GM12875 (cell line): ENCODE measurements around the gene ILF3.

Source experiments
- H3K4me3 ChIP-seq: one replicate; pipeline ENCODE4 v1.5.1; 2011; ENCODE audit warnings: low read depth, low read length, control low read depth
- CTCF ChIP-seq: IDR thresholded peaks from 2 replicates; pipeline ENCODE4 v1.5.1; 2011; ENCODE audit warnings: low read depth, mild to moderate bottlenecking, control low read depth, inconsistent platforms, low read length, moderate library complexity, borderline replicate concordance; ENCODE audit not compliant: insufficient read depth

ILF3 gene

GRCh38 chr19:10677751-10678150 lies 23.6 kb downstream of the ILF3 start:
- no peak overlapping the region for H3K4me3 ChIP-seq
- TF ChIP-seq CTCF, result no peak

- no peak for TF ChIP-seq CTCF
- no peak overlapping the region for H3K4me3 ChIP-seq
Measured at GRCh38 chr19:10678813-10679212, 24.7 kb downstream of the ILF3 start.

- H3K4me3 ChIP-seq, result no peak overlapping the region
- no peak for TF ChIP-seq CTCF
Measured at GRCh38 chr19:10679743-10680142, 25.6 kb downstream of the ILF3 start.

GRCh38 chr19:10680545-10681135 lies 26.5 kb downstream of the ILF3 start:
- TF ChIP-seq CTCF, result no peak
- no peak overlapping the region for H3K4me3 ChIP-seq

GRCh38 chr19:10681658-10682057 lies 27.5 kb downstream of the ILF3 start:
- no peak for TF ChIP-seq CTCF
- no peak overlapping the region for H3K4me3 ChIP-seq

- TF ChIP-seq CTCF, result no peak
- H3K4me3 ChIP-seq, result no peak overlapping the region
Measured at GRCh38 chr19:10682397-10683063, 28.4 kb downstream of the ILF3 start.

GRCh38 chr19:10683064-10683426 lies 28.9 kb downstream of the ILF3 start:
- TF ChIP-seq CTCF, result no peak

More at GRCh38 chr19:10683064-10683426, 28.9 kb downstream of the ILF3 start:
- H3K4me3 ChIP-seq, result no peak overlapping the region
